ENCODE measurements around the gene ARHGEF40. TPM values are rescaled to one million over a fixed set of nuclear protein-coding genes. Genes with fewer than 3 reads are reported as not detected.

ARHGEF40 gene
- polyA plus RNA-seq, 1 experiment = 40.7 TPM

- no peak overlapping the region for H3K27ac ChIP-seq (ENCODE audit: low read depth, low read length)
- DNase-seq (ENCODE audit: low read depth, low spot score) = no peak
- TF ChIP-seq, protein P1, sequence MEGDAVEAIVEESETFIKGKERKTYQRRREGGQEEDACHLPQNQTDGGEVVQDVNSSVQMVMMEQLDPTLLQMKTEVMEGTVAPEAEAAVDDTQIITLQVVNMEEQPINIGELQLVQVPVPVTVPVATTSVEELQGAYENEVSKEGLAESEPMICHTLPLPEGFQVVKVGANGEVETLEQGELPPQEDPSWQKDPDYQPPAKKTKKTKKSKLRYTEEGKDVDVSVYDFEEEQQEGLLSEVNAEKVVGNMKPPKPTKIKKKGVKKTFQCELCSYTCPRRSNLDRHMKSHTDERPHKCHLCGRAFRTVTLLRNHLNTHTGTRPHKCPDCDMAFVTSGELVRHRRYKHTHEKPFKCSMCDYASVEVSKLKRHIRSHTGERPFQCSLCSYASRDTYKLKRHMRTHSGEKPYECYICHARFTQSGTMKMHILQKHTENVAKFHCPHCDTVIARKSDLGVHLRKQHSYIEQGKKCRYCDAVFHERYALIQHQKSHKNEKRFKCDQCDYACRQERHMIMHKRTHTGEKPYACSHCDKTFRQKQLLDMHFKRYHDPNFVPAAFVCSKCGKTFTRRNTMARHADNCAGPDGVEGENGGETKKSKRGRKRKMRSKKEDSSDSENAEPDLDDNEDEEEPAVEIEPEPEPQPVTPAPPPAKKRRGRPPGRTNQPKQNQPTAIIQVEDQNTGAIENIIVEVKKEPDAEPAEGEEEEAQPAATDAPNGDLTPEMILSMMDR (IDR thresholded peaks at IDR 0.05; ENCODE audit: low read depth, low read length) = no peak
- CTCF ChIA-PET = interaction anchor here (0.6 to 9.6 kb wide), 9 partner anchors 10 to 766 kb away, joined by 3 to 310 read pairs (median 4); no protein-coding TSS in a partner anchor
- no peaks in the 10 kb centered on the region; the same call in 1 of the 2 replicates for H3K9me3 ChIP-seq (ENCODE audit: control insufficient read depth, insufficient read depth, low read length)
- POLR2A ChIA-PET = no interaction called here
- no peak overlapping the region for H3K4me3 ChIP-seq (ENCODE audit: low read depth, low read length)
- H3K27me3 ChIP-seq (ENCODE audit: control insufficient read depth, insufficient read depth, low read length) = no peaks in the 10 kb centered on the region
Measured at GRCh38 chr14:21107283-21107800, 37.2 kb downstream of the ARHGEF40 start.

DNA sequence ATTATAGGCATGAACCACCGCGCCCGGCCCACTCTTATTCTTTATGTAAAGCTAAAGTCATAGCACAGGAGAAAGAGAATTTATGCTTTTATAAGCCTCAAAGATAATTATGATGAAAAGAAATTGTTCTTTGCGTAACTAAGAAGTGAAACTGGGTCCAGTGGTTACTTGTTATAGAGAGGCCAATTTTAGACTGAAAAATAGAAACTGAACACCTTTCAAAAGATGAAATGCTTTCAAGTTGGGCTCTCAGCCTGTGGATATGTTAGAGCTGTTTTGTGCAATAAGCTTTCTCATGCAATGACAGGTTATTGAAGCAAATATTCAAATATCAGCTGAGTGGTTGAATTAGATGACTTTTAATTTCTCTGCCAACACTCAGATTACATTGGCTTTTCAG, 38.7 kb downstream of the ARHGEF40 start:
- TF ChIP-seq, protein P1 (IDR thresholded peaks at IDR 0.05; ENCODE audit: low read depth, low read length) = no peak
- Histone ChIP-seq H3K27me3 (ENCODE audit: control insufficient read depth, insufficient read depth, low read length) (no peaks in the 10 kb centered on the region), H3K4me3 (ENCODE audit: low read depth, low read length) (no peak overlapping the region), H3K27ac (ENCODE audit: low read depth, low read length) (no peak overlapping the region), H3K9me3 (ENCODE audit: control insufficient read depth, insufficient read depth, low read length) (no peaks in the 10 kb centered on the region; the same call in 1 of the 2 replicates)
- CTCF ChIA-PET = interaction anchor here (1.0 to 9.6 kb wide), 7 partner anchors 13 to 138 kb away, joined by 3 to 310 read pairs (median 5); no protein-coding TSS in a partner anchor
- DNase-seq (ENCODE audit: low read depth, low spot score) = no peak
- POLR2A ChIA-PET = no interaction called here

DNA sequence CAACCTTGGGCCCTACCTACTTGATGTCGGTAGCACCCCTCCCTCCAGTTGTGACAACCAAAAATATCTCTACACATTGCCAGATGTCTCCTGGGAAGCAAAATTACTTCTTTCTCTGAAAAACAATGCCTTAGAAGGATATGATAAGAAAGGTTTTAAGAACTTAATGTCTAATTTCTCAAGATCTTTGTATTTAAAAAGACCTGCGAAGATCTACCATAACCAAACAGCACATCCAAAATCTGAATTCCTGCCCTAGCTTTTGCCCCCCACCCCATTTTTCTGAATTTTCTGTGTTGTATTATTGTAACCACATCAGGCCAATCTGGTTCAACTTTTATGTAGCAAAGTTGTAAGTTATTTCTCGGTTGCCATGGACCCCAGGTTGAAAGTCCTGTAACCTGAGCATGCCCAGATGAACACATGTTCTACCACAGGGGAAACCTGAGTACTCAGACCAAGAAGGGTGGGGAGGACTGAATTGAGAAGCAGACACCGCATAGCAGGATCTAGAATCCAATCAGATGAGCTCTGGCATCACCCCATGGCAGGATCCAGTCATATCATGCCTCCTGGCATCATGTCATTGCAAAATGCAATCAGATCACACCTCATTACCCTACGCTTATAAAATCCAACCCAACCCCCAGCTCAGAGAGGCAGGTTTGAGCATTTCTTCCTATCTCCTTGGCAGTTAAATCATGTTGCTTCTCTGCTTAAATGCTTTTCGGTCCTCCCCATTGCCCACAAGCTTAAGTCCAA, 39.5 kb downstream of the ARHGEF40 start:
- no peak overlapping the region for H3K4me3 ChIP-seq (ENCODE audit: low read depth, low read length)
- ChIA-PET CTCF (interaction anchor here (0.7 to 9.6 kb wide), 10 partner anchors 17 to 139 kb away, joined by 3 to 310 read pairs (median 5); no protein-coding TSS in a partner anchor), POLR2A (no interaction called here)
- no peak for DNase-seq (ENCODE audit: low read depth, low spot score)
- TF ChIP-seq, protein P1 (IDR thresholded peaks at IDR 0.05; ENCODE audit: low read depth, low read length) = no peak
- no peaks in the 10 kb centered on the region for H3K9me3 ChIP-seq (ENCODE audit: control insufficient read depth, insufficient read depth, low read length)
- no peak overlapping the region for H3K27ac ChIP-seq (ENCODE audit: low read depth, low read length)
- no peaks in the 10 kb centered on the region for H3K27me3 ChIP-seq (ENCODE audit: control insufficient read depth, insufficient read depth, low read length)

DNA sequence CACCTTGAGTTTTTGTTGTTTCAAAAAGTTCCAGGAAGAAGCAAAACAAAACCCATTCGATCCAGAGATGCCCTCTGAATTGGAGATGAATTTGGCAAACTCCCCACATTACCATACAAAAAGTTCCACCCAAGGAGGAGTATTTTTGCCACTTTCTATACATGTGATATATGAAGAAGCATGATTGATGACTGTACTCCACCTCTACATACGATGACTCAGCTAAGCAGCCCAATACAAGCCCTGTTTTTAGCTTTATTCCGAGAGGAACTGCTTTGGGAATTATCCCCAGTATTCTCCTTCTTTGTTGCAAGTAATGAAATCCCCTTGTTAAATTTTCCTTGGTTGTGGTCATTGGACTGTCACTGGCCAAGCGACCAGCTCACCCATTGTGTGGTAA, 42.2 kb downstream of the ARHGEF40 start:
- H3K9me3 ChIP-seq (ENCODE audit: control insufficient read depth, insufficient read depth, low read length) = no peaks in the 10 kb centered on the region
- TF ChIP-seq, protein P1 (IDR thresholded peaks at IDR 0.05; ENCODE audit: low read depth, low read length) = no peak
- H3K27ac ChIP-seq (ENCODE audit: low read depth, low read length) = no peak overlapping the region
- no peaks in the 10 kb centered on the region for H3K27me3 ChIP-seq (ENCODE audit: control insufficient read depth, insufficient read depth, low read length)
- ChIA-PET POLR2A (no interaction called here), CTCF (interaction anchor here (1.3 kb wide), 1 partner anchor 97 kb away, joined by 7 read pairs; no protein-coding TSS in a partner anchor)
- no peak for DNase-seq (ENCODE audit: low read depth, low spot score)
- no peak overlapping the region for H3K4me3 ChIP-seq (ENCODE audit: low read depth, low read length)

GRCh38 chr14:21113369-21113768, 43.3 kb downstream of the ARHGEF40 start:
- Histone ChIP-seq H3K9me3 (ENCODE audit: control insufficient read depth, insufficient read depth, low read length) (no peaks in the 10 kb centered on the region), H3K27me3 (ENCODE audit: control insufficient read depth, insufficient read depth, low read length) (no peaks in the 10 kb centered on the region), H3K4me3 (ENCODE audit: low read depth, low read length) (no peak overlapping the region), H3K27ac (ENCODE audit: low read depth, low read length) (no peak overlapping the region)
- TF ChIP-seq, protein P1 (IDR thresholded peaks at IDR 0.05; ENCODE audit: low read depth, low read length) = no peak
- DNase-seq (ENCODE audit: low read depth, low spot score) = no peak
- ChIA-PET POLR2A (no interaction called here), CTCF (interaction anchor here (1.3 kb wide), 1 partner anchor 98 kb away, joined by 7 read pairs; no protein-coding TSS in a partner anchor)

Data from AG04450 (cell line).